Fibroblast of pulmonary artery (primary cell): ENCODE data around the gene CCR5.

Source experiments
- DNase-seq: peaks from one replicate; pipeline ENCODE4 v3.0.0-alpha.2; 2010; ENCODE audit warnings: low read depth
- H3K4me3 ChIP-seq: replicated peaks from 2 replicates; pipeline ENCODE4 v1.5.1; 2011; ENCODE audit warnings: low read depth, mild to moderate bottlenecking, control low read depth, low read length, moderate library complexity
- CTCF ChIP-seq: IDR thresholded peaks from 2 replicates; pipeline ENCODE4 v1.5.1; 2011; ENCODE audit warnings: mild to moderate bottlenecking, control low read depth, low read length, inconsistent platforms; ENCODE audit errors: missing control alignments

Gene CCR5

GRCh38 chr3:46408853-46409252, 38.1 kb downstream of the CCR5 start:
- H3K4me3 ChIP-seq = no peak overlapping the region
- no peak for DNase-seq
- TF ChIP-seq CTCF = no peak

- TF ChIP-seq CTCF = no peak
- no peak overlapping the region for H3K4me3 ChIP-seq
- DNase-seq = no peak
Measured at GRCh38 chr3:46409739-46410489, 39.2 kb downstream of the CCR5 start.

GRCh38 chr3:46410669-46411068, 39.9 kb downstream of the CCR5 start:
- no peak for TF ChIP-seq CTCF
- no peak for DNase-seq

GRCh38 chr3:46411271-46411670, 40.5 kb downstream of the CCR5 start:
- no peak for DNase-seq
- no peak for TF ChIP-seq CTCF
- H3K4me3 ChIP-seq = no peak overlapping the region

More at GRCh38 chr3:46410669-46411068, 39.9 kb downstream of the CCR5 start:
- H3K4me3 ChIP-seq = no peak overlapping the region

- H3K4me3 ChIP-seq = no peak overlapping the region
- TF ChIP-seq CTCF = no peak
- DNase-seq = no peak
Measured at GRCh38 chr3:46412786-46413298, 42.1 kb downstream of the CCR5 start.

GRCh38 chr3:46413951-46414350, 43.2 kb downstream of the CCR5 start:
- no peak for TF ChIP-seq CTCF
- DNase-seq = no peak
- H3K4me3 ChIP-seq = no peak overlapping the region

- H3K4me3 ChIP-seq = no peak overlapping the region
- TF ChIP-seq CTCF = no peak
- DNase-seq = no peak
Measured at GRCh38 chr3:46414739-46415138, 44.0 kb downstream of the CCR5 start.
